ENCODE data around the gene PPP1R3E. TPM values are rescaled to one million over a fixed set of nuclear protein-coding genes. Genes with fewer than 3 reads are reported as not detected.

The PPP1R3E gene
- total and polyA plus RNA-seq, 2 of the 13 experiments (the other 11 are each of a cell fraction or from before 2014, with no cell fraction given): 16.5 to 26.5 TPM

- TF ChIP-seq ZKSCAN1 (IDR thresholded peaks at IDR 0.05; ENCODE audit: low read length) (no peak), ZNF891 (CRISPR knock-in tag; IDR thresholded peaks at IDR 0.05) (peak; percentile 8; the same call in 1 of the 2 replicates), DNMT1 (CRISPR knock-in tag; IDR thresholded peaks at IDR 0.05) (no peak), EEA1 (CRISPR knock-in tag; IDR thresholded peaks at IDR 0.05; ENCODE audit: borderline replicate concordance) (no peak), ATM (IDR thresholded peaks at IDR 0.05; ENCODE audit: borderline replicate concordance) (no peak), MAFK (conservative IDR thresholded peaks at IDR 0.05 in 1 of 2, IDR thresholded peaks at IDR 0.05 in 1 of 2; ENCODE audit: low read length in 2 of 2) (no peak), EZH2 (conservative IDR thresholded peaks at IDR 0.05; ENCODE audit: low read depth, low read length) (no peak), ZSCAN12 (CRISPR knock-in tag; IDR thresholded peaks at IDR 0.05) (no peak), U2AF1 (optimal IDR thresholded peaks at IDR 0.05; ENCODE audit: low read depth, low read length) (no peak), ZFX (CRISPR knock-in tag; IDR thresholded peaks at IDR 0.05; ENCODE audit: low read depth) (no peak), REL (CRISPR knock-in tag; conservative IDR thresholded peaks at IDR 0.05) (no peak), MLX (CRISPR knock-in tag; IDR thresholded peaks at IDR 0.05) (no peak), KLF9 (CRISPR knock-in tag; IDR thresholded peaks at IDR 0.05; ENCODE audit: low read depth) (no peak), ZBTB7B (CRISPR knock-in tag; IDR thresholded peaks at IDR 0.05) (no peak), ZSCAN30 (CRISPR knock-in tag; IDR thresholded peaks at IDR 0.05) (no peak), ZNF569 (CRISPR knock-in tag; IDR thresholded peaks at IDR 0.05; ENCODE audit: borderline replicate concordance) (no peak), SMAD1 (CRISPR knock-in tag; IDR thresholded peaks at IDR 0.05; ENCODE audit: borderline replicate concordance, low read depth) (no peak), ZKSCAN5 (CRISPR knock-in tag; IDR thresholded peaks at IDR 0.05) (no peak), ZNF782 (CRISPR knock-in tag; IDR thresholded peaks at IDR 0.05; ENCODE audit: borderline replicate concordance) (no peak), EHMT2 (IDR thresholded peaks at IDR 0.05; ENCODE audit: borderline replicate concordance, low read depth, low read length) (no peak), CENPX (CRISPR knock-in tag; IDR thresholded peaks at IDR 0.05) (no peak), ZNF747 (CRISPR knock-in tag; IDR thresholded peaks at IDR 0.05; ENCODE audit: borderline replicate concordance) (no peak; the same call in 1 of the 2 replicates), CSRNP1 (CRISPR knock-in tag; IDR thresholded peaks at IDR 0.05) (no peak), ZNF207 (IDR thresholded peaks at IDR 0.05; ENCODE audit: borderline replicate concordance) (no peak), ZMYM4 (CRISPR knock-in tag; IDR thresholded peaks at IDR 0.05) (no peak), TP53 (CRISPR knock-in tag; conservative IDR thresholded peaks at IDR 0.05) (no peak), NPAS2 (CRISPR knock-in tag; IDR thresholded peaks at IDR 0.05; ENCODE audit: borderline replicate concordance) (no peak), ZNF292 (CRISPR knock-in tag; IDR thresholded peaks at IDR 0.05; ENCODE audit: borderline replicate concordance, low read depth) (no peak), ZNF674 (CRISPR knock-in tag; IDR thresholded peaks at IDR 0.05; ENCODE audit: low read depth) (no peak), NFIB (CRISPR knock-in tag; IDR thresholded peaks at IDR 0.05; ENCODE audit: borderline replicate concordance) (no peak), ZNF160 (CRISPR knock-in tag; IDR thresholded peaks at IDR 0.05) (no peak), SP2 (CRISPR knock-in tag; IDR thresholded peaks at IDR 0.05) (no peak), JUND (CRISPR knock-in tag; IDR thresholded peaks at IDR 0.05) (no peak), SYNCRIP (IDR thresholded peaks at IDR 0.05; ENCODE audit: insufficient read depth, low read depth, low read length) (no peak)
Observed at GRCh38 chr14:23307146-23307530, 4.5 kb upstream of the PPP1R3E start (continued).
